Panc1 (cell line): ENCODE measurements around the gene RGMA.

ENCODE experiments used
- POLR2AphosphoS5 ChIP-seq: IDR thresholded peaks from 2 replicates; pipeline ENCODE4 v1.6.1; 2012; ENCODE audit warnings: mild to moderate bottlenecking, low read depth, low read length, moderate library complexity
- SIN3A ChIP-seq: IDR thresholded peaks from 2 replicates; pipeline ENCODE4 v1.6.1; 2012; ENCODE audit warnings: low read depth, mild to moderate bottlenecking, low read length, moderate library complexity, borderline replicate concordance; ENCODE audit not compliant: insufficient read depth
- TCF7L2 ChIP-seq: IDR thresholded peaks from 2 replicates; pipeline ENCODE4 v1.6.1; 2011; ENCODE audit warnings: mild to moderate bottlenecking, low read depth, low read length, inconsistent platforms
- TF ChIP-seq, protein P1 (sequence below): fragments of 450-650 bp; IDR thresholded peaks from 2 replicates; pipeline ENCODE4 v1.5.1; 2017; ENCODE audit warnings: mild to moderate bottlenecking

DNA sequence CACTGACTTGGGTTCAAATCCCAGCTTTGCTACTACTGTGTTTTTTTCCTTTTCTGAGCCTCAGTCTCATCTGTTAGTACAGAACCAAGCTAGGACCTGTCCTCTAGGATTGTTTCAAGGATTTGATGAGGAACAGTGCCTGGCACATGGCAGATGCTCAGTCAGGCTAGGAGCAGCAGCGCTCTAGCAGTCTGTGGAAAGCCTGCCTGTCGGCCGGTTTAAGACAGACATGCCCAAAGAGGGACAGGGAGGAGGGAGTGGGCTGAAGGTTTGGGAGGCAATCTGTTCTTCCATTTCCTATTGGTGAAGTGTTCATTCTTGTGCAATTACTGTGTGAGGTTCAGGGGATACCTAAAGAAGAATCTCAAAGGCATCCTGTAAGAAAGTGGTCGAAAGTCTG, 35.1 kb upstream of the RGMA start:
- TF ChIP-seq, protein P1, sequence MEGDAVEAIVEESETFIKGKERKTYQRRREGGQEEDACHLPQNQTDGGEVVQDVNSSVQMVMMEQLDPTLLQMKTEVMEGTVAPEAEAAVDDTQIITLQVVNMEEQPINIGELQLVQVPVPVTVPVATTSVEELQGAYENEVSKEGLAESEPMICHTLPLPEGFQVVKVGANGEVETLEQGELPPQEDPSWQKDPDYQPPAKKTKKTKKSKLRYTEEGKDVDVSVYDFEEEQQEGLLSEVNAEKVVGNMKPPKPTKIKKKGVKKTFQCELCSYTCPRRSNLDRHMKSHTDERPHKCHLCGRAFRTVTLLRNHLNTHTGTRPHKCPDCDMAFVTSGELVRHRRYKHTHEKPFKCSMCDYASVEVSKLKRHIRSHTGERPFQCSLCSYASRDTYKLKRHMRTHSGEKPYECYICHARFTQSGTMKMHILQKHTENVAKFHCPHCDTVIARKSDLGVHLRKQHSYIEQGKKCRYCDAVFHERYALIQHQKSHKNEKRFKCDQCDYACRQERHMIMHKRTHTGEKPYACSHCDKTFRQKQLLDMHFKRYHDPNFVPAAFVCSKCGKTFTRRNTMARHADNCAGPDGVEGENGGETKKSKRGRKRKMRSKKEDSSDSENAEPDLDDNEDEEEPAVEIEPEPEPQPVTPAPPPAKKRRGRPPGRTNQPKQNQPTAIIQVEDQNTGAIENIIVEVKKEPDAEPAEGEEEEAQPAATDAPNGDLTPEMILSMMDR = no peak
- TF ChIP-seq POLR2AphosphoS5 (no peak), SIN3A (no peak), TCF7L2 (no peak)
